Astrocyte of the spinal cord (primary cell): Measurements from ENCODE around the gene GLI1.
A peak's percentile ranks its signal among the peaks of the same experiment; 100 is the strongest.
"Not testable (repeated sequence)": the region's sequence is repeated elsewhere in the genome, so short reads cannot be mapped to it uniquely, and the experiment has no call there.

ENCODE experiments used
- DNase-seq: peaks from one replicate; pipeline ENCODE4 v3.0.0; 2011; ENCODE audit warnings: low read depth, low spot score
- H3K4me3 ChIP-seq: 2 replicates; pipeline ENCODE4 v1.5.1; 2011; ENCODE audit warnings: low read depth, mild to moderate bottlenecking, low read length, moderate library complexity
- in situ Hi-C: cut with HindIII; loops from 2 replicates; pipeline ENCODE4 v1.10.0; 2017; ENCODE audit warnings: low sequenced_read_pairs
- TF ChIP-seq, protein P1 (sequence below): IDR thresholded peaks from 2 replicates; pipeline ENCODE4 v1.5.1; 2012; ENCODE audit warnings: low read depth, mild to moderate bottlenecking, low read length, inconsistent platforms

Gene GLI1

DNA sequence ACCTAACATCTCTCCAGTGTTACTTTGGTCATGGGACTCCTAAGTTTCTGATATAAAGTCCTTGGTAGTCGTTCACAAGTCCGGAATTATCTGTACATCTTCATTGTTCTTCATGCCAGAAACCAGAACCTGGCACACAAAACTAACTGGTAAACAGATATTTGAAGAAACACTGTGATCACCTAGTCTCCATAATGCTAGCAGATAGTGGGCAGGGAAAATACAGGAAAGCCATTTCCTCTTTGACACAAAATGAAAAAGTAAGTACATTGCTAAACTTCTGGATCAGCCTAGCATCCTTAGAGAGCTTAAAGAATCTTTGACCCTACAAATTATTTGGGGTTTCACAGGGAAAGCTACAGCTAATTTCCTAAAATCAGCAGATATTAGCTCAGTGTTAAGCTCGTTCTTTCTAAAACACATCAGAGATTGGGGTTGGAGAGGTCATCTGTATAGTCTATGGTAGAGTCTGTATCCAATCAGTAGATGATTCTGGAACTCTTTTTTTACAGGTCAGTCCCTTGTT is 55.9 kb downstream of the GLI1 start:
- DNase-seq = no peak
- H3K4me3 ChIP-seq = no peak overlapping the region
- TF ChIP-seq, protein P1, sequence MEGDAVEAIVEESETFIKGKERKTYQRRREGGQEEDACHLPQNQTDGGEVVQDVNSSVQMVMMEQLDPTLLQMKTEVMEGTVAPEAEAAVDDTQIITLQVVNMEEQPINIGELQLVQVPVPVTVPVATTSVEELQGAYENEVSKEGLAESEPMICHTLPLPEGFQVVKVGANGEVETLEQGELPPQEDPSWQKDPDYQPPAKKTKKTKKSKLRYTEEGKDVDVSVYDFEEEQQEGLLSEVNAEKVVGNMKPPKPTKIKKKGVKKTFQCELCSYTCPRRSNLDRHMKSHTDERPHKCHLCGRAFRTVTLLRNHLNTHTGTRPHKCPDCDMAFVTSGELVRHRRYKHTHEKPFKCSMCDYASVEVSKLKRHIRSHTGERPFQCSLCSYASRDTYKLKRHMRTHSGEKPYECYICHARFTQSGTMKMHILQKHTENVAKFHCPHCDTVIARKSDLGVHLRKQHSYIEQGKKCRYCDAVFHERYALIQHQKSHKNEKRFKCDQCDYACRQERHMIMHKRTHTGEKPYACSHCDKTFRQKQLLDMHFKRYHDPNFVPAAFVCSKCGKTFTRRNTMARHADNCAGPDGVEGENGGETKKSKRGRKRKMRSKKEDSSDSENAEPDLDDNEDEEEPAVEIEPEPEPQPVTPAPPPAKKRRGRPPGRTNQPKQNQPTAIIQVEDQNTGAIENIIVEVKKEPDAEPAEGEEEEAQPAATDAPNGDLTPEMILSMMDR = no peak
- in situ Hi-C loops = no loop called here

DNA sequence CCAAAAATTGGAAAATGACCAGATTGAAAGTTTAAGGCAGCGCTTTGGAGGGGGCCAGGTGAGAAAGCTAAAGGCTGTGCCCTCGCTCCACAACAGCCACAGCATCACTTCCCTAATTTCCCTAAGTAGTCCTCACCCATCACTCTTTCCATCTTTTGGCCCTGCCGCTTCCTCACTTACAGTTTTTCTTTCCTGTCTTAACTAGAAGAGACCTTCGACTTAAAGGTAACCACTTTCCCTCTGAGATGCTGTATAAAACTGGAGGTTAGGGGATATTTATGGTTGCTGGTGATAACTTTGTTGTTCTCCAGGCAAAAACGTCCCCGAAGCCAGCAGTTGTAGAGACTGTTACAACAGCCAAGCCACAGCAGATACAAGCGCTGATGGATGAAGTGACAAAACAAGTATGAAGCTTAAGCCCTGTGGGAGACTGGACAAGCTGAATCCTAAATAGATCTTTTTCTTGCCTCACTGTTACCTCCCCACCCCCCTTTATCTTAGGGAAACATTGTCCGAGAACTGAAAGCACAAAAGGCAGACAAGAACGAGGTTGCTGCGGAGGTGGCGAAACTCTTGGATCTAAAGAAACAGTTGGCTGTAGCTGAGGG is 56.5 kb downstream of the GLI1 start:
- DNase-seq = no peak
- in situ Hi-C loops = no loop called here
- TF ChIP-seq, protein P1 = no peak
- H3K4me3 ChIP-seq = no peak overlapping the region

DNA sequence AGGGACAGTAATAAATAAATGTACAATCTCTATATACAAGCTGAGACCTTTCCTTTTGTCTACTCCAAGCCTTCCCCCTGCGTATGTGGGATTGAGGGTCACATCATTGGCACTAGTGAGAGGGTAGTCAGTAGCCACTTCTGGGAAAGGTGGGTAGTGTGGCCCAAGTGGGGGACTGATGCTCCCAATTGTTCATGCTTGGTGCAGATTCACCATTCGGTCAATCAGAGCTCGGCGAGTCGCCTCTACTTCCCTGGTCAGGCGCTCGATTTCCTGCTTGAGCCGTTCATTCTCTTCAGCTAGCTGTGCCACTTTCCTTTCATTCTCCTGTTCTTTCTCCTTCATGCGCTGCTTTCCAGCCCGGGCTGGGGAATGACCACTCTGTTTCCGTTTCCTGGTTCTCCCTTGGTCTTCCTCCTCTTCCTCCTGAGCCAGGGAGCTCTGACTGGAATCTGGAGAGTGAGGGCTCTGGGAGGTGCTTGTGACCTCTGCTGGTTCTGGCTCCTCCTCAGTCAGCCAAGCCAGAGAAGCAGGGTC is 57.1 kb downstream of the GLI1 start:
- H3K4me3 ChIP-seq = no peak overlapping the region
- no peak for DNase-seq
- TF ChIP-seq, protein P1 = no peak
- in situ Hi-C loops = no loop called here

DNA sequence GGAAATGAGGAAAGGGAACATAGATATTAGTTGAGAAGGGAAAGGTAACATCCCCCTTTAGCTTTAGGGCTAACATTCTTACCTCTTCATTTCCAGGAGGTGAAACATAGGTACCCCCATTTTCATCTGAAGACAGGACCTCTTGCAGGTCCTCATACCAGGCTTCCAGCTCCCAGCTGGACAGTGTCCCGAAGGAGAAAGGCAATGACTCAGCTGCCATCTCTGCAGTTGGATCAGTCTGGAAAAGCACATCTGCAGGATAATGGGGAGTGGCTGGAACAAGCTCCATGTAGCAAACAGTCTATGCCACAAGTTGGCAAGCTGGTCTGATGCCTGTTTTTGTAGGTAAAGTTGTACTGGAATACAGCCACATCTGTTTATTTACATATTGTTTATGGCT is 57.6 kb downstream of the GLI1 start:
- peak; percentile 38 for DNase-seq
- TF ChIP-seq, protein P1 = no peak
- in situ Hi-C loops = no loop called here
- no peak overlapping the region for H3K4me3 ChIP-seq

DNA sequence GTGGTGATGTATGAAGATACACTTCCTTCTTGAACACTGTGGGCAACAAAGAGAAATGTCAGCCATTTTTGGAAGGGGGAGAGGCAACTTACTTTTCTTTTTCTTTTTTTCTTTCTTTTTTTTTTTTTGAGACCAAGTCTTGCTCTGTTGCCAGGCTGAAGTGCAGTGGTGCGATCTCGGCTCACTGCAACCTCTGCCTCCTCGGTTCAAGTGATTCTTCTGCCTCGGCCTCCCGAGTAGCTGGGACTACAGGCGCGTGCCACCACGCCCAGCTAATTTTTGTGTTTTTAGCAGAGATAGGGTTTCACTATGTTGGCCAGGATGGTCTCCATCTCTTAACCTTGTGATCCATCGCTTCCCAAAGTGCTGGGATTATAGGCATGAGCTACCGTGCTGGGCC is 58.1 kb downstream of the GLI1 start:
- in situ Hi-C loops, DNase-seq: not testable (repeated sequence)
- peak overlapping the region; percentile 80 for H3K4me3 ChIP-seq

DNA sequence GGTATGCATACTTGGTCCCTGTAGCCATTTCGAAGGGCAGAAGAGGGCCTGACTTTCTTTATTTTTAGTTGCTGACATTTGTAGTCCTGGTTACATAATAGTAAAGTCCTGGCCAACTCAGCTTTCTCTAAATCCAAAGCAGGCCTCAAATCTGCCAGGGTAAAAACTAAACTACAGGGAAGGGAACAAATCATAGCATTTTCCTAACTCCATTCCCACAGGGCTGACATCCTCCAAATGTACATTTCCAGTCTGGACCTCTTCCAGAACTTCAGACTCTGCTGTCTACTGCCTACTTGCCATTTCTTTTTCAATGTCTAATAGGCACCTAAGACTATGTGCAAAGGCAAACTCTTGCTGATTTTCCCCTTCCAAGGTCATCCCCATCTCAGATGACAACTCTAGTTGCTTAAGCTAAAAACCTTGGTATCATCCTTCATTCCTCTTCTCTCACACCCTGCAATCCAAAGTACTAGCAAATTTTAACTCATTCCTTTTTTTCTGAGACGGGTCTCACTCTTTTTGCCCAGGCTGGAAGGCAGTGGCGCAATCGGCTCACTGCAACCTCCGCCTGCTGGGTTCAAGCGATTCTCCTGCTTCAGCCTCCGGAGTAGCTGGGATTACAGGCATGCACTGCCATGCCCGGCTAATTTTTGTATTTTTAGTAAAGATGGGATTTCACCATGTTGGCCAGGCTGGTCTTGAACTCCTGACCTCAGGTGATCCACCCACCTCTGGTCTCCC is 58.8 kb downstream of the GLI1 start:
- peak overlapping the region; percentile 80 for H3K4me3 ChIP-seq
- TF ChIP-seq, protein P1 = no peak
- no peak for DNase-seq
- in situ Hi-C loops = no loop called here
